ENCODE measurements around the gene AACS.

AACS gene

DNA sequence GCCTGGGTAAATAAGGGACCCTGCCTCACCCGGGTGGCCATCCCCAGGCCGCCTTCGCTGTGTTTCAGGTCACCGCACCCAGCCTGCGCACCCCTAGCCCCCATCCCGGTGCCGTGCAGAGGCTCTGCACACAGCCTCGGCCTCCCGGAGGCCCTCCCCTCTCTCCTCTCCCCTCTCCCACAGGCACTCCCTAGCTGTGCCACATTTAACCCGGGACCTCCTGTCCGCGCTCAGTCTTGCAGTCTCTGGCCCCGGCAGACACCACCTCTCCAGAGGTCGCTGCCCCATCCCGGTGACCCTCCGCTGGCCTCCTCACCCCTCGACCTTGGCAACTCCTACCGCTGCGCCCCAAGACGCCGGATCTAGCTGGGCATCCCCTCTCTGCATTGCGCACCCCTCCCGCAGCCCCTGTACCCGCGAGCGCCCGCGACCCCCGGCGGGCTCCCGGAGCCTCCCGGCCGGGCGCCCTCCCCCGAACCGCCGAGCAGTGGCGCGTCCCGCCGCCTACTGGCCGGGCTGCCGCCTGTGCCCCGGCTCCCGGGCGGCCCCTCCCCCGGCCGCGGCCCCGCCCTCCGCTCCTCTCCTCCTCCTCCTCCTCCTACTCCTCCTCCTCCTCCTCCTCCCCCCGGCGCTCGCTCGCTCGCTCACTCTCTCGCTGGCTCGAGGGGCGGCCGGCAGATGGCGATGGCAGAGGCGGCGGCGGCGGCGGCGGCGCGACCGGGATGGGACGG is 120.7 kb downstream of the AACS start, which contains the start of gene TMEM132B:
Gene TMEM132B (plus strand): TSS at position 647 of the 731 bp plus-strand sequence.
- DNase-seq (ENCODE audit: low spot score), result peak; percentile 92

DNA sequence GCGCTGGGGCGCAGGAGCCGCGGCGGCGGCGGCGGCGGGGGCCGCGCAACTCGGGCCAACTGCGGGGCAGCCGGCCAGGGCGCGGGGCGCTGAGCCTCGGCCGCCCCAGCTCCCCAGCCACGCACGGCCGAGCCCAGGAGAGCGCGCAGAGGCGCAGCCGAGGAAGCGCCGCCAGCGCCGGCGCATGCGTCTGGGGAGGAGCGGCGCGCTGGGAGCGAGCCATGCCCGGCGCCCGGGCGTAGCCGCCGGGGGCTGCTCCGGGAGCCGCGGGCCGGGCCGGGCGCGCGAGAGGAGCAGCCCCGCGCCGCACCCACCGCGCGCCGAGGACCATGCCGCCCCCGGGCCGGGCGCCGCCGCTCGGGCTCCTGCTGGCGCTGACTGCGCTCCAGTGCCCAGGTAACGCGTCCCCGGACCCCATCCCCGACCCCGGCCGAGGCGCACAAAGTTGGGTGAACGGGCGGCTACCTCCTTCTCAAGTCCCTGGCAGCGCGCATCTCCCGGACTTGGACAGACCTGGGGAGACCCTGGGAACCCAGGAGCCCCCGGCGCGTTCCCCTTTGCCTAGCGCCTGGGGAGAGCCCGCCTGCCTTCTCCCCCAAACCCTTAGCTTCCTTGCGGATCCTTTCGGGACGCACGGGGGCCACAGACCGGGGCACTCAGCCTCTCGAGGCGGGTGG is 121.4 kb downstream of the AACS start:
- peak; percentile 67 for DNase-seq (ENCODE audit: low spot score)

DNA sequence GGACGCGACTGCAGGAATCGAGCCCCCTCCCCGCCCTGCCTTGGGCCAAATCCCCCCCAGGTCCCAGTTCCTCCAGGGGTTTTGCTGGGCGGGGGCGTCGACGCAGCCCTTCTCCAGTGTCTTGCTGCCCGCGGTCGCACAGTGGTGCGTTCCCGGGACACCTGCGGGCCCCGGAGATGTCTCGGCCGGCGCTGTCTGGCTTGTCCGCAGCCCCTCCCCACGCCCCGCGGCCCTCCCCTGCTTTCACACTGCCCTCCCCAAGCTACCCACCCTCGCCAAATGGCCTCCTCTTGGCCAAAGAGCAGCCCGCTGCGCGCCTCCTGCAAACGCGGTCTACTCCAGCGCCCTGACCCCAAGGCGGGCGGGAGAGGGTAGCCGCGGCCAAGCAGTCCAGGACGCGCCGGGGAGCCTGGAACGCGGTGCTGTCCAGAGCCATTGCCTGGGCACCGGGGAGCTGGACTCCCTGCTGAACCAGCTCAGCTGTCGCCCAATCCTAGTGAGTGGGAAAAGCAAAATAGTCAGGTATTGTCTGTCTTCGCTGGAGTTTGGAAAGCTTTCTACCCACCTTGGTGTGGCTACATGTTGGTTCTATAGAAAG is 122.0 kb downstream of the AACS start:
- DNase-seq (ENCODE audit: low spot score), result no peak

DNA sequence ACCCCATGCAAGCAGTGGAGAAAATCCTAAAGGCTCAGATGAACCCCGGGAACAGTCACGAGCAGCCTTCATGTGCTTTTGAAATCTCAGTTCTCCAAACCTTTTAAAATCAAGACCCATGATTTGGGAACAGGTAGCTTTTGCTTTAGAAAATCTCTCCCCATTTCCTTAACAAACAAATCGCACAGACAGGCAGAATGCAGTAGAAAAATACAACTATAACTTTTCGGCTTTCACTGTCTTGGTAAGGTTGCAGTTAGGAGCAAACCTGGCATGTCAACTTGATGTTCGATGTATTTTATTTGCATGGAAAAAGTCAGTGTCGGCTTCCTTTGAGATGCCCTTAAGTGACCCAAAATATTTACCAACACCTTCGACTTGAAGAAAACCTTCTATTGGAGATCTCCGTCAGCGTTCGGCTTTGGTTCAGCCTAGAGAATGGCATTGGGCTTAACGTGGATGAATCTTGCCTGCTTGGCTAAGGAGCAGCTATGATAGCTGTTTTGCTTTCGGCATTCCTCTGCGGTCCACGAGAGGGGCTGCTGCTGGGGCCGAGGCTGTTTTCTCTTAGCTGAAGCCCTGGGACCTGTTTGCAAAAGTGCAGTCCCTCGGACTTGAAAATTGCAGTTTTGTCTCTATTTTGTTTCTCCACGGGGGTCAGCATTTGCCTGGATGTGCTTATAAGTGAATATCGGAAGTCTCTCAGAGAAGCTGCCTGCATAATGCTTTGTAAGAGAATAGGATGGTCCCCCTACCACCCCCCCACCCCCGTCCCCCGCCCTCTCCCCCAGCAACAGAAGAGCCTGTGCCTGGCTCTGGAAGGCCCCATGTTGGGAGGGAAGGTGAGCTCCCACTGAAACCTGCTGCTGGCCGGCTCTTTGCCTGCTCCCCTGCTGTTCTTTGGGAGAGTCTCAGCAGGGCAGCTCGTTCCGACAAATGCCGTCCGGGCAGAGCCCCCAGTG is 122.8 kb downstream of the AACS start:
- DNase-seq (ENCODE audit: low spot score), result no peak

DNA sequence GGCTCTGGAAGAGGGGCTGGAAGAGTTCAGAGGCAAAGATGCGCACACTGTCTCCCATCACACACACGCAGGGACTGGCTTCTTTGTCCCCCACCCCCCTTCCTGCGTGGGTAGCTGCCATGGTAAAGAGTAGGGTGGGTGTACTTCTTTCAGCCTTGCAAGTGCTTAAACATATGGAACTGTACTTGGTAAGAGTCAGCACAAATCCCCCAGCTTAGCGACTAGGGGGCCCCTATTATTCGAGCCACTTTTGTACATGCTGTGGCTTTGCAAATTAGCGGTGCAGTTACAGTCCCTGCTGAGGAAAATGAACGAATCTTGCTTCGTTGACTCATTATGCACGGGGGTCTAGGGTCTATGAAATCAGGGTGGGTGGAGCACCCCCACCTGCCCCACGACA is 123.8 kb downstream of the AACS start:
- no peak for DNase-seq (ENCODE audit: low spot score)

DNA sequence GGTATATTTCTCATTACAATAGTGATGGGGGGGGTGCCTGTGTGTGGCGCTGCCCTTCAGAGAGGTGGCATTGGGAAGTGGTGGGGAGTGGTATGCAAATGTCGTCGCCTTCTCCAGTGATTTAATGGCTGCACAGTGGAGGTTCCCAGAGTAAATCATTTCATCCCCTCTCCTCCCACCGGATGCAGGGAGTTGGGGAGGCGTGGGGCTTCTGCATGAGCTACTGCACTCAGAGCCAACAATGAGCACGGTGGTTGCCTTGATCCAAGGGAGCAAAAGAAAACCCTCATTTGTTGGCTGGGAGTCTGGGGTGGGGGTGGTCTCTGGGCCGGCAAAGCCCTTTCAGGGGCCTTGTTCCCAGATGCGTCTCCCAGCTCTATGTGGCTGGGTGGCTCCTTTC is 124.3 kb downstream of the AACS start:
- no peak for DNase-seq (ENCODE audit: low spot score)

DNA sequence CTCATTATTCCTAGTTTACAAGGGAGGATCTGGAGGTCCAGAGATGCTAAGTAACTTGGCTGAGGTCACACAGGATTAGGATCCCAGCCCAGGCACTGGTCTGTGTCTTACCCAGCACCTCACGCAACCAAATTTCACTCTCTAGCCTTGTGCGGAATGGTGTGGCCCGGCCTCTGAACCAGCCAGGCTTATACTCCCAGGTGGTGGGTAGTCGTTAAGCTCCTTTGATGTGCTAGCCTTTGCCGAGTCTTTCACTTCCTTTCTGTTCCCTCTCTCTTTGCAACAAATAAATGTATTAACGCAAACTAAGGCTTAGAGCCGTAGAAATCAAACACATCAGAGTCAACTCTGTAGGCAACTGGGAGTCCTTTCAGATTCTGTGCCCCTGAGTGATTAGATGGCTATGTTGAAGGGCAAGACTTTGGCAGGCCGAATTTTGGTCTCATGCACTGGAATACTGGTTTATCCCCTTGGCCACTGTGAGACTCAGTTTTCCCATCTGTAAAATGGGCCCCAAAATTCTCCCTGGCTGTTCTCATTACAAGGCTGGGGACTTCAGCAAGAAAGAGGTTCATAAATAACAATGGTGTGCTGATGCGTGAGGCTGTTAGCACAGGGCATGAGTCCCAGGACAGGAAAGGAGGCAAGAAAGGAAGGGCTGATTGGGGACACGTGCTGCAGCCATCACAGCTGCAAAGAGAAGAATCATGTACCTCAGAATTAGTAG is 126.3 kb downstream of the AACS start:
- DNase-seq (ENCODE audit: low spot score), result no peak

DNA sequence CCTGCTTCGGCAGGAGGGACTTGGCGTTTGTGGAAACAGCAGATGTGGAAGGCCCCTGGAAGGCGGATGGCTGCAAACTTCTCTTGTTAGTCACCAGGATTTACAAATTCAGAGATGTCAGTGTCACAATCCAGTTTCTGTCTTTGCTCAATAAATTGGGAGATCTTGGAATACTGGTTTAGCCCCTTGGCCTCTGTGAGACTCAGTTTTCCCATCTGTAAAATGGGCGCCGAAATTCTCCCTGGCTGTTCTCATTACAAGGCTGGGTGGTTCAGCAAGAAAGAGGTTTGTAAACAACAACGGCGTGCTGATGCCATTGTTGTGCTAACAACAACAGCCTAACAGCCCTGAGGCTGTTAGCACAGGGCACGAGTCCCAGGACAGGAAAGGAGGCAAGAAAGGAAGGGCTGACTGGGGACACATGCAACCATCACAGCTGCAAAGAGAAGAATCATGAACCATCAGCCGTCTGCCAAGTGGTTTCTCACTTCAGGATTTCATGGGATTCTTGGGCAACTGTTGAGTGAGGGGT is 127.5 kb downstream of the AACS start:
- DNase-seq (ENCODE audit: low spot score), result no peak
